IPS-11a (cell line): Measurements from ENCODE around the gene RAB42.
"Not testable (repeated sequence)": the region's sequence is repeated elsewhere in the genome, so short reads cannot be mapped to it uniquely, and the experiment has no call there.

Experiments
- H3K4me3 ChIP-seq: one replicate; pipeline ENCODE4 v1.5.1; 2013; ENCODE audit warnings: low read depth, low read length, control low read depth

The RAB42 gene

GRCh38 chr1:28582248-28582615 is 9.8 kb upstream of the RAB42 start:
- peak overlapping the region; percentile 93 for H3K4me3 ChIP-seq

DNA sequence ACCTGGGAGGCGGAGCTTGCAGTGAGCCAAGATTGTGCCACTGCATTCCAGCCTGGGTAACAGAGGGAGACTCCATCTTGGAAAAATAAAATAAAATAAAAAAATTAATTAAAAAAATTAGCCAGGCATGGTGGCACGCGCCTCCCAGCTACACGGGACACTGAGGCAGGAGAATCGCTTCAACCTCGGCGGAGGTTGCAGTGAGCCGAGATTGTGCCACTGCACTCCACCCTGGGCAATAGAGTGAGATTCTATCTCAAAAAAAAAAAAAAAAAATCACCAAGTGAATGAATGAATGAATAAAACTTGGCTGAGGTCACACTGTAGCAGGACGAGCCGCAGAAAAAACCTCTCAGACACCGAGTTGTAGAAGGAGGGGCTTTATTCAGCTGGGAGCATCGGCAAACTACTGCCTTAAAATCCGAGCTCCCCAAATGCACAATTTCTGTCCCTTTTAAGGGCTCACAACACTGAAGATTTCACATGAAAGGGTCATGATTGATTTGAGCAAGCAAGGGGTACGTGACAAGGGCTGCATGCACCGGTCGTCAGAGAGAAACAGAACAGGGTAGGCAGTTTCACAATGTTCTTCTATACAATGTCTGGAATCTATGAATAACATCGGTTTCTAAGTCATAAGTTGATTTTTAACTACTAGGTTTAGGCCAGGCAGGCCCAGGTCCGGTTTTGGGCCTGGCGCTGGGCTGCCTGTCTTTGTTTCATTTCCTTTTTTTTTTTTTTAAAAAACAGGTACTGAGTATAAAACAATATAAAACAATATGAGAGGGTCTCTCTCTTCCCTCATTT is 5.3 kb upstream of the RAB42 start:
- not testable (repeated sequence) for H3K4me3 ChIP-seq

- H3K4me3 ChIP-seq: peak overlapping the region; percentile 45
Measured at GRCh38 chr1:28592321-28593071, 431 bp downstream of the RAB42 start.

DNA sequence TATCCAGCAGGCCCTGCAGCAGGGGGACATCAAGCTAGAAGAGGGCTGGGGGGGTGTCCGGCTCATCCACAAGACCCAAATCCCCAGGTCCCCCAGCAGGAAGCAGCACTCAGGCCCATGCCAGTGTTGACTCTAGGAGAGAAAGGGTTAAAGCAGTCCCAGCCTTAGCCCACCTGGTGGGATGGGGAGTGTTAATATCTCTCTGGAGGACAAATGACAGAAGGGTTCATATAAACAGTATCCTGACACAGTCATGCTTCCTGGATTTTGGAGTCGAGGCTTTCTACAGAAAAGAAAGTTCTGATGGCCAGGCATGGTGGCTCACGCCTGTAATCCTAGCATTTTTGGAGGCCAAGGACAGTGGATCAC is 1.9 kb downstream of the RAB42 start:
- H3K4me3 ChIP-seq: not testable (repeated sequence)

GRCh38 chr1:28594686-28595411 is 2.8 kb downstream of the RAB42 start:
- not testable (repeated sequence) for H3K4me3 ChIP-seq

DNA sequence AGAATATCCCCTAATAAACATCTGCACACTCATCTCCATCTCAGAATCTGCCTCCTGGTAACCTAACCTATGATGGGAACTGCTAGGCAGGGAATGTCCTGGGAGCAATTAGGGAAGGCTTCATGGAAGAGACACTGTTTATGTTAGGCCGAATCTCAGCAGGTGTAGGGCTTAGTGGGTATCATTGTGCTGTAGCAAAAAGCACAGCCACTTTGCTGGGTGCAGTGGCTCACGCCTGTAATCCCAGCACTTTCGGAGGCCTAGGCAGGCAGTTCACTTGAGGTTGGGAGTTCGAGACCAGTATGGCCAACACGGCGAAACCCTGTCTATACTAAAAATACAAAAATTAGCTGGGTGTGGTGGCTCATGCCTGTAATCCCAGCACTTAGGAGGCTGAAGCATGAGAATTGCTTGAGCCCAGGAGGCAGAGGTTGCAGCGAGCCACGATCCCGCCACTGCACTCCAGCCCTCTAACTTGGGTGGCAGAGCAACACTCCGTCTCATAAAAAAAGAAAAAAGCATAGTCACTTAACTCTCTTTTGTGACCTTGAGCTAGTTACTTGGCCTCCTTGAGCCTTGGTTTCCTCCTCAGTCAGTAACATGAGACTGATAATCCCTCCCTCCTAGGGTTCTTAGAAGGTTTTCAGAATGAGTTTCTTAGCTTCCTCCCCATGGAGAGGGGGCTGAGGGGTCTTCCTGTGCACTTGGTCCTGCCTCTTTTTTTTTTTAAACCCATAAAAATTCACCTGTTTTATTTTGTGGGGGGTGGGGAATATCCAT is 3.5 kb downstream of the RAB42 start:
- H3K4me3 ChIP-seq: no peak overlapping the region

GRCh38 chr1:28596276-28596675 is 4.2 kb downstream of the RAB42 start:
- not testable (repeated sequence) for H3K4me3 ChIP-seq

DNA sequence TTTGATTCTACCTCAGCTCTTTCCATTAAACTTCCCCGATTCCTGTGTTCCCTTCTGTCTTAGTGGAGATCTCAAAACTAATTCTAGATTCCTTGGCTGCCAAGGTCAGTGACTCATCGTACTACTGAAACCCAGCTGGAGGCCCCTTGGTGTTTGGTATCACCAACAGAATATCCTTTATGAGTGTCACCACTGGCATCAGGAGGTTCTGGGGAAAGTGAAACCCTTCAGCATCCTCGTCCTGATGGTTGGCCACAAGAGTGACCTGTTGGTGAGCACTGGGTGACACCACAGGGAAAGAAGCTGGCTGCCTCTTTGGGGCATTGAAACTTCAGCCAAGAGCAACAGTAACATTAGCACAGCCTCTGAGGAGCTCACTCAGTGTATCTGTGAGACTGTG is 9.6 kb downstream of the RAB42 start:
- H3K4me3 ChIP-seq: no peak overlapping the region

GRCh38 chr1:28602536-28603439 is 10.7 kb downstream of the RAB42 start:
- no peak overlapping the region for H3K4me3 ChIP-seq

- no peak overlapping the region for H3K4me3 ChIP-seq
Measured at GRCh38 chr1:28604411-28604810, 12.3 kb downstream of the RAB42 start.

DNA sequence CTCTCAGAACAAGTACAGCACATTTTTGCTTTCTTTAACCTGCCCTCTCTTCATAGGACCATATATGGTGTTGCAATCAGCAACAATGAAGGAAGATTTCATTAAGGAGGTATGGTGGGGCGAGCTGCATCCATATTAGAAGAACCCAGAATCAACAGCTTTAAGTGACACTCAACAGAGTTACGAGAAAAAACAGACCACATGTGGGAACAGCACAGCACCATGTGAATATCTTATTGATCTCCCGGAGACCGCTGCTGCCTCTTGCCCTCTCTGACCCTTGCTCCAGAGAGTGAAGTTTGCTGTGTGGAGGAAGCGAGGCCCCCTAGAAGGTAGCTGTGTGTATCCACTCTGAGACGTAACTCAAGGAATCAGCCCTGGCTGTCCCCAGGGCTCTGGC is 12.9 kb downstream of the RAB42 start:
- H3K4me3 ChIP-seq: no peak overlapping the region

GRCh38 chr1:28606771-28607170 is 14.7 kb downstream of the RAB42 start:
- no peak overlapping the region for H3K4me3 ChIP-seq

- no peak overlapping the region for H3K4me3 ChIP-seq
Measured at GRCh38 chr1:28613175-28613574, 21.1 kb downstream of the RAB42 start.

DNA sequence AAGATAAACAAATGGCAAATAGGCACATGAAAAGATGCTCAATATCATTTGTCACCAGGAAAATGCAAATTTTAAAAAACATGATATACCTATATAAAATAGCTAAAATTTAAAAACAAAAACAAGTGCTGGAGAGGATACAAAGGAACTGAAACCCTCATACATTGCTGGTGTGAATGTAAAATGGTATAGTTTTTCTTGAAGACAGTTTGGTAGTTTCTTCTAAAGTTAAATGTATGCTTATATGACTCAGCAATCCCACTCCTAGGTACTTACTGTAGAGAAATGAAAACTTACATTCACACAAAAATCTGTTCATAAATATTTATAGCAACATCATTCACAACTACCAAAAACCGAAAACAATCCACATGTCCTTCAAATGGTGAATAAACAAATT is 39.6 kb downstream of the RAB42 start:
- H3K4me3 ChIP-seq: no peak overlapping the region

DNA sequence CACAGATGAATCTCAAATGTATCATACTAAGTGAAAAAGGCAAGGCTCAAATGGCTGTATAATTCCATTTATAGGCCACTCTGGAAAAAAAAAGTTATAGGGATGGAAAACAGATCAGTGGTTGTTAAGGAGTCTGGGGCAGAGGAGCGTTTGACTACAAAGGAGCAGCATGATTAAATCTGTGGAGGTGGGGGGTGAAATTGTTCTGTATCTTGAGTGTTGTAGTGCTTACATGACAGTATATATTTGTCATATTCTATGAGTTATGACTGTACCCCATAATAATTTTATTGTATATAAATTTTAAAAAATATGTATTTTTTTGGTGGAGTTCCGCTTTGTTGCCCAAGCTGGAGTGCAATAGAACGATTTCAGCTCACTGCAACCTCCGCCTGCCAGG is 40.5 kb downstream of the RAB42 start:
- H3K4me3 ChIP-seq: no peak overlapping the region

GRCh38 chr1:28640766-28641165 is 48.7 kb downstream of the RAB42 start:
- no peak overlapping the region for H3K4me3 ChIP-seq

DNA sequence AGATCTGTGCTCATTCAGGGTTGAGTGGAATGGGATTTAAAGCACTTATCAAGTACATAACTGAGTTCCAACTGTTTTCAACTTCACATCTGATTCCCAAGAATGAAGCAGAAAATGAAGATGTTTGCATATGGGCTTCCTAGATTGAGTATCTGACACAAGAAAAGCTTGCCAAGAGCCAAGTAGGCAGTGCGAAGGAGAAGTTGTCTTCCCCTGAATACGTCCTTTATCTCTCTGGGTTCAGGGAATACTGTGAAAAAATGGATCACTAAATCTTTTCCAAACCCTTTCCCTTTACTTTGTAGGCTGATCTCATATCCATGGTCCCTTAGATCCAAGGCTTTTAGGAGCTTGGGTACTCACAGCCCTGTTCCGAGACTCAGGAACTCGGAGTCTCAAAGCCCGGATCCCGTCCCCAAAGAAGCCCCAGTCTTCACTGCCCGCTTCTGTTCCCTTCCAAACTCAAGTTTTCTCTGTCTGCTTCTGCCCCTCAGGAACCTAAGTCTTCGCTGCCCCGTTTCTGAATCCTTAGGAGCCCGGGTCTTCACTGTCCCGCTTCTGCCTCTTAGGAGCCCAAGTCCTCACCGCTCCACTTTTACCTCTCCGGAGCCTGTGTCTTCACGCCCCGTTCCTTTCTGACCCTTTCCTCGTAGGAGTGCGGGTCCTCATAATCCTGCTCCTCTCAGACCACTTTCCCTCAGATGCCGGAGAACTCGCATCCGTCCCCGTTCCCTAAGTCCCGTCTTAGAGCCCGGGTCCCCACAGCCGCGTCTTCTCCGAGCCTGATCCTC is 50.2 kb downstream of the RAB42 start:
- H3K4me3 ChIP-seq: peak overlapping the region; percentile 98

DNA sequence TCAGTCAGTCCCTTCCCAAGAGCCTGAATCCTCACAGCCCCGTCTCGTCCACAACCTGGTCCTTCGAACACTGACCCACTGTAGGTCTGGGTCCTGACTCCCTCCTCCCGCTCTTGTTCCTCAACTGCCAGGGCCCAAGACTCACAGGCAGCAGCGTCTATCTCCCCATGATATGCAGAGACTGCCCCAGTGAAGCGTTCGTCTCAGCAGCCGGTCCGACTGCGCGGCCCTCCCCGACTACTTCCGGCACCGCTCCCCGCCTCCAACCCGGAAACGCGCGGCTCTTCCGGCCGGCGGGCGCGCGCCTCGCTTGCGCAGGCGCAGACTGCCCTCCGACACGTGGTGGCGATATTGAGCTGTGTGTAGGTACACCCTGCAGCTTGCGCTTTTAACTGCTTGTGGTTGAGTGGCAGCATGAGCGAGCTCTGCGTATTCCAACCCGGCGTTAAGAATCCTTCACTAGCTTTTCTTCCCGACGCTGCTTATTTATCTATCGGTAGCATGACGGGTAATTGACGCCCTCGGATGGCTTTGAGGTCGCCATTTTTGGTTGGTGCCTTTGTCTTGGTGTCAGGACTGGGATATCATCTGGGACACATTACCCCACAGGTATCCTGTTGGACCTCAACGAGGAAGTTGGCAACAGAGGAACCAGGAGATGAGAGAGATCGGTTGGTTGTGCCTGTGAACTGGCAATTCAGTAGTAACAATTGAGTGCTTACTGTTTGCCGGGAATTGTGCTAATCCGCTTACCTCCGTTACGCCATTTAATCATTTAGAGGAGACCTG is 51.0 kb downstream of the RAB42 start, which contains the start of gene TAF12:
TSS of gene TAF12 (minus strand) at position 221 of the 789 bp plus-strand sequence. CDS start 20,986 bp downstream, outside the sequence.
- peak within 1 kb of the TSS; percentile 98 for H3K4me3 ChIP-seq
